DMS 273 treated with DMSO at 0.1 percent for 48 hours (cell line): ENCODE data around the gene ATP6V1C2.
A peak's percentile ranks its signal among the peaks of the same experiment; 100 is the strongest.

Experiments used
- DNase-seq: peaks from one replicate; lab custom pipeline; 2025; lab: John Stamatoyannopoulos, UW

ATP6V1C2 gene

GRCh38 chr2:10721396-10722251 is at the start of gene ATP6V1C2:
ATP6V1C2 (plus strand) TSS chr2:10721630; CDS start chr2:10722850, 1,220 bp downstream.
- no peak for DNase-seq

GRCh38 chr2:10675131-10675530 is 46.3 kb upstream of the ATP6V1C2 start:
- no peak for DNase-seq

- no peak for DNase-seq
Observed at GRCh38 chr2:10678225-10678624, 43.2 kb upstream of the ATP6V1C2 start.

- no peak for DNase-seq
Observed at GRCh38 chr2:10680214-10680613, 41.2 kb upstream of the ATP6V1C2 start.

GRCh38 chr2:10680957-10681356 is 40.5 kb upstream of the ATP6V1C2 start:
- DNase-seq: no peak

GRCh38 chr2:10686176-10686730 is 35.2 kb upstream of the ATP6V1C2 start:
- DNase-seq: no peak

GRCh38 chr2:10688921-10689807 is 32.3 kb upstream of the ATP6V1C2 start:
- no peak for DNase-seq

GRCh38 chr2:10691521-10691920 is 29.9 kb upstream of the ATP6V1C2 start:
- no peak for DNase-seq

- DNase-seq: no peak
Observed at GRCh38 chr2:10700078-10700803, 21.2 kb upstream of the ATP6V1C2 start.

GRCh38 chr2:10704034-10704594 is 17.3 kb upstream of the ATP6V1C2 start:
- no peak for DNase-seq

GRCh38 chr2:10706033-10706432 is 15.4 kb upstream of the ATP6V1C2 start:
- DNase-seq: no peak

GRCh38 chr2:10707831-10708230 is 13.6 kb upstream of the ATP6V1C2 start:
- DNase-seq: no peak

- peak; percentile 33 for DNase-seq
Observed at GRCh38 chr2:10709290-10709939, 12.0 kb upstream of the ATP6V1C2 start.

GRCh38 chr2:10712185-10712809 is 9.1 kb upstream of the ATP6V1C2 start:
- no peak for DNase-seq

GRCh38 chr2:10716581-10716980 is 4.8 kb upstream of the ATP6V1C2 start:
- DNase-seq: no peak

GRCh38 chr2:10717628-10718027 is 3.8 kb upstream of the ATP6V1C2 start:
- no peak for DNase-seq

GRCh38 chr2:10720306-10720705 is 1.1 kb upstream of the ATP6V1C2 start:
- no peak for DNase-seq

GRCh38 chr2:10720947-10721395 is 459 bp upstream of the ATP6V1C2 start:
- no peak for DNase-seq

GRCh38 chr2:10722252-10722825 is 909 bp downstream of the ATP6V1C2 start:
- DNase-seq: no peak

GRCh38 chr2:10732924-10733565 is 11.6 kb downstream of the ATP6V1C2 start:
- no peak for DNase-seq
